GM12878 (cell line): ENCODE results near the gene AGPAT4. TPM values are rescaled to one million over a fixed set of nuclear protein-coding genes. Genes with fewer than 3 reads are reported as not detected.

ENCODE experiments used
- ATAC-seq: fragments of 200-7000 bp; cut with Tn5 transposase; 3 replicates; pipeline ENCODE4 v1.9.1; 2020; ENCODE audit warnings: mild to moderate bottlenecking, moderate library complexity
- BruUV-seq: library from RNA; stranded (reverse); fragments of 400-500 nt; replicated peaks from 2 replicates; lab custom pipeline; 2021; lab: Mats Ljungman, UMichigan
- CTCF ChIA-PET: fragments of 300-600 bp; sonication (Branson Sonifier 250); formaldehyde crosslinking; extraction: SDS; loops from one replicate; lab custom pipeline; 2021; ENCODE audit warnings: inconsistent platforms; lab: Yijun Ruan, JAX
- POLR2A ChIA-PET: fragments of 350-600 bp; formaldehyde crosslinking; extraction: SDS; loops from one replicate; lab custom pipeline; 2021; ENCODE audit warnings: inconsistent platforms; lab: Charles Lee
- RAD21 ChIA-PET: fragments of 300-600 bp; sonication (Branson Sonifier 250); formaldehyde crosslinking; loops from one replicate; lab custom pipeline; 2023; ENCODE audit warnings: antibody characterized with exemption; ENCODE audit not compliant: unreplicated experiment; lab: Charles Lee
- SMC1A ChIA-PET: fragments of 300-600 bp; sonication (Branson Sonifier 250); formaldehyde crosslinking; loops from one replicate; lab custom pipeline; 2023; ENCODE audit not compliant: unreplicated experiment, uncharacterized antibody; lab: Charles Lee
- DNase-seq: peaks from one replicate; pipeline ENCODE4 v3.0.0-alpha.2; 2011; ENCODE audit warnings: low read depth, low spot score
- FAIRE-seq: peaks from 3 replicates; lab custom pipeline; 2011; peaks lifted over from hg19 to GRCh38; lab: Jason Lieb, UNC
- H2AFZ ChIP-seq: 2 replicates; pipeline ENCODE4 v1.6.0; 2011; ENCODE audit warnings: low read depth, low read length, control low read depth; ENCODE audit not compliant: control insufficient read depth
- H3K27ac ChIP-seq: 2 replicates; pipeline ENCODE4 v1.5.1; 2011; ENCODE audit warnings: control low read depth; ENCODE audit not compliant: control insufficient read depth, insufficient read depth
- H3K27me3 ChIP-seq, 2 experiments: replicated peaks in 1 of 2; 2 replicates each; pipeline versions ENCODE4 v1.6.0 to v1.6.1; 2011; ENCODE audit warnings: low read length in 1 of 2; ENCODE audit not compliant: control insufficient read depth in 2 of 2, insufficient read depth in 2 of 2
- H3K36me3 ChIP-seq, 2 experiments: 2 replicates each; pipeline ENCODE4 v1.5.1; 2011; ENCODE audit warnings: low read length in 1 of 2; ENCODE audit not compliant: control insufficient read depth in 2 of 2, insufficient read depth in 2 of 2
- H3K4me1 ChIP-seq: 2 replicates; pipeline ENCODE4 v1.6.1; 2011; ENCODE audit warnings: mild to moderate bottlenecking, low read length, moderate library complexity, mixed read lengths; ENCODE audit not compliant: control insufficient read depth, insufficient read depth
- H3K4me2 ChIP-seq: 2 replicates; pipeline ENCODE4 v1.6.0; 2011; ENCODE audit warnings: control low read depth; ENCODE audit not compliant: control insufficient read depth, insufficient read depth
- H3K4me3 ChIP-seq: fragments of 200-600 bp; sonication (generic); 2 replicates; pipeline ENCODE4 v1.5.1; 2016
- H3K79me2 ChIP-seq: 2 replicates; pipeline ENCODE4 v1.6.0; 2011; ENCODE audit warnings: low read length; ENCODE audit not compliant: control insufficient read depth, insufficient read depth
- H3K9ac ChIP-seq: 2 replicates; pipeline ENCODE4 v1.8.0; 2011; ENCODE audit warnings: low read length, control low read depth, mixed read lengths; ENCODE audit not compliant: control insufficient read depth, insufficient read depth
- H3K9me3 ChIP-seq: replicated peaks from 3 replicates; pipeline ENCODE4 v1.5.1; 2011; ENCODE audit warnings: mild to moderate bottlenecking, low read length; ENCODE audit not compliant: control insufficient read depth, insufficient read depth
- H4K20me1 ChIP-seq: 2 replicates; pipeline ENCODE4 v1.6.0; 2011; ENCODE audit not compliant: control insufficient read depth, insufficient read depth
- CHD4 ChIP-seq: fragments of 200-600 bp; sonication (generic); IDR thresholded peaks from 2 replicates; pipeline ENCODE4 v1.6.1; 2016; ENCODE audit warnings: mild to moderate bottlenecking
- CTCF ChIP-seq, 3 experiments: IDR thresholded peaks in 2 of 3; conservative IDR thresholded peaks in 1 of 3; 2 replicates each; pipeline ENCODE4 v1.5.1; 2011; ENCODE audit warnings: low read depth in 3 of 3, low read length in 3 of 3, mild to moderate bottlenecking in 3 of 3, control low read depth in 2 of 3, moderate library complexity in 2 of 3, inconsistent platforms in 1 of 3, mixed read lengths in 1 of 3; ENCODE audit not compliant: control insufficient read depth in 2 of 3, insufficient read depth in 1 of 3; ENCODE audit errors: extremely low read depth in 1 of 3
- FOXM1 ChIP-seq: IDR thresholded peaks from 2 replicates; pipeline ENCODE4 v1.6.1; 2012; ENCODE audit warnings: low read depth, mild to moderate bottlenecking, inconsistent platforms, low read length, moderate library complexity
- IRF3 ChIP-seq: fragments of 450-650 bp; IDR thresholded peaks from 2 replicates; pipeline ENCODE4 v1.6.1; 2014; ENCODE audit warnings: mild to moderate bottlenecking
- KDM1A ChIP-seq: fragments of 200-600 bp; sonication (generic); IDR thresholded peaks from 2 replicates; pipeline ENCODE4 v1.6.1; 2016; ENCODE audit warnings: borderline replicate concordance
- LARP7 ChIP-seq: fragments of 450-650 bp; IDR thresholded peaks from 2 replicates; pipeline ENCODE4 v1.6.1; 2017; ENCODE audit warnings: mild to moderate bottlenecking
- MEF2B ChIP-seq: fragments of 450-650 bp; IDR thresholded peaks from 2 replicates; pipeline ENCODE4 v1.6.1; 2018; ENCODE audit warnings: mild to moderate bottlenecking, moderate library complexity; ENCODE audit not compliant: partially characterized antibody, poor library complexity, severe bottlenecking
- MLLT1 ChIP-seq: fragments of 450-650 bp; IDR thresholded peaks from 2 replicates; pipeline ENCODE4 v1.6.1; 2016; ENCODE audit warnings: mild to moderate bottlenecking
- MYC ChIP-seq: IDR thresholded peaks from 2 replicates; pipeline ENCODE4 v1.6.1; 2011; ENCODE audit warnings: mild to moderate bottlenecking, low read length, moderate library complexity, inconsistent platforms; ENCODE audit not compliant: insufficient read depth, insufficient replicate concordance, insufficient read length, severe bottlenecking
- NR2C1 ChIP-seq: fragments of 450-650 bp; IDR thresholded peaks from 2 replicates; pipeline ENCODE4 v1.6.1; 2017; ENCODE audit warnings: antibody characterized with exemption, mild to moderate bottlenecking, moderate library complexity
- PKNOX1 ChIP-seq: fragments of 450-650 bp; IDR thresholded peaks from 2 replicates; pipeline ENCODE4 v1.6.1; 2016; ENCODE audit warnings: mild to moderate bottlenecking
- RB1 ChIP-seq: fragments of 450-650 bp; formaldehyde crosslinking; IDR thresholded peaks from 2 replicates; pipeline ENCODE4 v1.6.1; 2017; ENCODE audit warnings: mild to moderate bottlenecking, borderline replicate concordance
- RELB ChIP-seq: fragments of 450-650 bp; IDR thresholded peaks from 2 replicates; pipeline ENCODE4 v1.6.1; 2017; ENCODE audit warnings: low read depth, mild to moderate bottlenecking, moderate library complexity
- SMAD1 ChIP-seq: fragments of 450-650 bp; IDR thresholded peaks from 2 replicates; pipeline ENCODE4 v1.6.1; 2018; ENCODE audit warnings: mild to moderate bottlenecking, low read depth; ENCODE audit not compliant: partially characterized antibody
- SMAD5 ChIP-seq: IDR thresholded peaks from 2 replicates; pipeline ENCODE4 v1.6.1; 2016; ENCODE audit warnings: antibody characterized with exemption, low read depth
- TARDBP ChIP-seq: IDR thresholded peaks from 2 replicates; pipeline ENCODE4 v1.6.1; 2016; ENCODE audit warnings: borderline replicate concordance
- YBX1 ChIP-seq: fragments of 450-650 bp; IDR thresholded peaks from 2 replicates; pipeline ENCODE4 v1.6.1; 2016; ENCODE audit warnings: antibody characterized with exemption
- WGBS: methylation state at CpG from one replicate; pipeline ENCODE4 v1.1.6; 2016; ENCODE audit warnings: low lambda C conversion rate; ENCODE audit not compliant: insufficient replicate concordance, insufficient coverage; ENCODE audit errors: missing lambda C conversion rate; 5-methylcytosine and 5-hydroxymethylcytosine counted together
- in situ Hi-C: fragments of 300-500 bp; cut with MboI; formaldehyde crosslinking; loops from 9 replicates; pipeline ENCODE4 v1.14.3; 2018; ENCODE audit warnings: mixed read lengths
- intact Hi-C: fragments of 100-400 bp; cut with micrococcal nuclease; formaldehyde crosslinking; loops from one replicate; pipeline ENCODE4 v1.14.2; 2022; ENCODE audit not compliant: unreplicated experiment
- polyA plus RNA-seq, 11 experiments: library from polyadenylated mRNA; depleted of rRNA in 4 of 11; unstranded in 6 of 11; stranded (reverse) in 5 of 11; fragments of >200 nt; fragmentation: Nextera tagmentation in 4 of 11; fragmentation: Illumina TruSeq in 1 of 11; extraction: Ambion mirVana in 4 of 11; extraction: Trizol in 1 of 11; gene quantifications; 1 replicate in 1 of 11; 2 replicates in 10 of 11; pipeline versions ENCODE4 v1.2.1 to v1.2.3, GENCODE V29; 2011 to 2016; ENCODE audit warnings: inconsistent platforms in 2 of 11, missing spikeins in 2 of 11, low read depth in 1 of 11
- total RNA-seq, 4 experiments: library from RNA; depleted of rRNA in 3 of 4; stranded (reverse); fragments of >200 nt in 3 of 4; fragmentation: Illumina TruSeq in 1 of 4; extraction: Trizol in 1 of 4; gene quantifications; 2 replicates each; pipeline versions ENCODE4 v1.2.1 to v1.2.3, GENCODE V29; 2013 to 2021

AGPAT4 gene
- total and polyA plus RNA-seq, 10 of the 15 experiments (the other 5 are each of a cell fraction or from before 2014, with no cell fraction given), result 0.34 to 2.2 (median 1.3) TPM

GRCh38 chr6:161111261-161111660 lies 162.6 kb downstream of the AGPAT4 start:
- Histone ChIP-seq H3K79me2 (no peaks in the 10 kb centered on the region), H3K27me3 (no peaks in the 10 kb centered on the region), H3K4me2 (no peak overlapping the region), H3K9me3 (no peaks in the 10 kb centered on the region), H3K27ac (no peak overlapping the region), H3K36me3 (peaks cover 17 to 22% of the 10 kb centered on the region in 2 experiments; a peak in 3 of 4 replicates), H4K20me1 (no peaks in the 10 kb centered on the region), H3K4me1 (no peaks in the 10 kb centered on the region), H3K9ac (no peak overlapping the region), H3K4me3 (no peak overlapping the region), H2AFZ (no peak overlapping the region)
- no peak for FAIRE-seq
- RAD21 ChIA-PET, result no interaction called here
- POLR2A ChIA-PET, result interaction anchor here (0.5 kb wide), 1 partner anchor 102 kb away, joined by 3 read pairs; no protein-coding TSS in a partner anchor
- intact Hi-C loops (no loop called here), in situ Hi-C loops (no loop called here)
- SMC1A ChIA-PET, result no interaction called here
- DNase-seq, result no peak
- WGBS, result 66% methylated on average over 4 of the region's 4 CpGs
- CTCF ChIA-PET, result no interaction called here
- no peak for ATAC-seq
- TF ChIP-seq CHD4 (no peak), SMAD1 (no peak), NR2C1 (no peak), IRF3 (no peak), MYC (no peak), SMAD5 (no peak), YBX1 (no peak), RELB (no peak), TARDBP (no peak), MEF2B (no peak), MLLT1 (no peak), PKNOX1 (no peak), LARP7 (no peak), KDM1A (no peak), FOXM1 (no peak), CTCF (IDR thresholded peaks at IDR 0.05 in 2 of 3, conservative IDR thresholded peaks at IDR 0.05 in 1 of 3; ENCODE audit: control insufficient read depth in 2 of 3, extremely low read depth in 1 of 3, insufficient read depth in 1 of 3, low read depth in 3 of 3, low read length in 3 of 3) (no peak), RB1 (no peak)
- no TSS peak for BruUV-seq
